Heart left ventricle (tissue), 13 donors: ENCODE data around the gene TIAL1.

Experiments
- CTCF ChIP-seq, 12 donors: fragments of 200-600 bp; sonication (generic) in 4 of 12; IDR thresholded peaks; one replicate each; pipeline versions ENCODE4 v1.5.0 to v1.8.0; 2018 to 2022; ENCODE audit warnings: antibody characterized with exemption in 12 of 12, mild to moderate bottlenecking in 5 of 12
- POLR2A ChIP-seq, 2 donors: fragments of 450-650 bp; IDR thresholded peaks; one replicate each; pipeline ENCODE4 v1.6.1; 2017; ENCODE audit warnings: antibody characterized with exemption in 2 of 2, mild to moderate bottlenecking in 2 of 2, moderate library complexity in 2 of 2
- donor health status: ischemic (EF 13 %, LVEDD 7.1; RV severe dilation, severe dysfunction).
- donor health status: DM: no; HTN: yes; CAD: no.
- donor health status: DM: no; HTN: no; CAD: no.
- donor health status: ischemic (EF 25% LVEDD 6.9; RV normal size, moderate dysfunction).
- donor health status: ischemic (EF 25% LVEDD 5.7; RV mildly dilated, moderate dysfunction).
- donor health status: ischemic (EF 35%, LVEDD 5.7; RV mildly dilated, moderate dysfunction).
- donor health status: nonischemic (EF 11% LVEDD 7.7; RV severe dilation, severe dysfunction).
- donor health status: DM: yes; HTN: yes; CAD: no.
- donor health status: PGD.
- donor health status: ischemic (EF 29% LVEDD 5.4; RV normal size, mild dysfunction).
- donor health status: nonischemic (EF 23%, LVEDD 6.1; RV moderate dilation, normal function).

- TF ChIP-seq CTCF (IDR thresholded peaks at IDR 0.05) (no peak), POLR2A (IDR thresholded peaks at IDR 0.05) (no peak)
These were observed 58.0 kb downstream of the TIAL1 start for GRCh38 chr10:119538632-119539358.
